ENCODE data around the gene C5orf22. TPM values are rescaled to one million over a fixed set of nuclear protein-coding genes. Genes with fewer than 3 reads are reported as not detected.

Gene C5orf22
- total RNA-seq, 2 experiments from 2014 or later = 20.5 to 33.5 TPM

GRCh38 chr5:31486441-31486840, 45.7 kb upstream of the C5orf22 start:
- Histone ChIP-seq H3K4me2 (ENCODE audit: low read length) (no peak overlapping the region), H2AFZ (ENCODE audit: low read length) (no peak overlapping the region), H3K36me3 (ENCODE audit: insufficient read depth, low read length) (peaks cover 87% of the 10 kb centered on the region), H3K79me2 (ENCODE audit: insufficient read depth, low read depth, low read length) (no peaks in the 10 kb centered on the region), H3K27ac (ENCODE audit: low read depth, low read length, poor library complexity, severe bottlenecking) (no peak overlapping the region), H3K4me1 (ENCODE audit: insufficient read depth, low read length, poor library complexity, severe bottlenecking) (no peaks in the 10 kb centered on the region), H3K9me2 (ENCODE audit: insufficient read depth, low read length) (no peaks in the 10 kb centered on the region), H3K4me3 (ENCODE audit: low read depth, low read length, poor library complexity, severe bottlenecking) (no peak overlapping the region), H4K20me1 (ENCODE audit: insufficient read depth, low read length) (no peaks in the 10 kb centered on the region), H3K9me3 (ENCODE audit: low read length) (no peaks in the 10 kb centered on the region)
- no TSS peak for BruUV-seq (replicated peaks)
- TF ChIP-seq CTCF (conservative IDR thresholded peaks at IDR 0.05; ENCODE audit: low read length) (no peak), EZH2phosphoT487 (IDR thresholded peaks at IDR 0.05; ENCODE audit: borderline replicate concordance, low read depth, low read length) (no peak)
- ChIA-PET POLR2A (no interaction called here), CTCF (ENCODE audit: unreplicated experiment) (no interaction called here)
- intact Hi-C loops (cut with micrococcal nuclease; ENCODE audit: unreplicated experiment) = no loop called here
- DNase-seq (ENCODE audit: low spot score) = no peak

DNA sequence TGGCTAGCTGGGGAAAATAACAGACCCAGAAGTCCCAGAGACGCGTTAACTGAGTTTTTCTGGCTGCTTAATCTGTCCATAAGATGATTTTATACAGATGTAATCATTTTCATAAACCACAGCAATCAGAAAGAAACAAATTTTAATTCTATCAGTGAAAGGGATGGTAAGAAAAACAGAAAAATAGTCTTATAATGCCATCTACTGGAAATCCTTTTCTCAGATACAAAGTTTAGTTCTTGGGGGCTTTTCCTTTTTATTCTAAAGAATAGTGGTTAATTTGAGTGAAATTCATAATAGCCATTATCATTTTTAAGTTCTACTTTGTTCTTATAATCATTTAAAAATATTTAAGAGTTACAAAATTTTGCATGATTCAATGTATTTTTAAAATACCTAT, 44.6 kb upstream of the C5orf22 start:
- CTCF ChIA-PET (ENCODE audit: unreplicated experiment) = no interaction called here
- peaks cover 87% of the 10 kb centered on the region for H3K36me3 ChIP-seq (ENCODE audit: insufficient read depth, low read length)
- H3K4me1 ChIP-seq (ENCODE audit: insufficient read depth, low read length, poor library complexity, severe bottlenecking) = no peaks in the 10 kb centered on the region
- no peaks in the 10 kb centered on the region for H3K79me2 ChIP-seq (ENCODE audit: insufficient read depth, low read depth, low read length)
- no TSS peak for BruUV-seq (replicated peaks)
- no peaks in the 10 kb centered on the region for H4K20me1 ChIP-seq (ENCODE audit: insufficient read depth, low read length)
- H3K9me3 ChIP-seq (ENCODE audit: low read length) = no peaks in the 10 kb centered on the region
- H3K4me3 ChIP-seq (ENCODE audit: low read depth, low read length, poor library complexity, severe bottlenecking) = no peak overlapping the region
- no peak overlapping the region for H2AFZ ChIP-seq (ENCODE audit: low read length)
- H3K27ac ChIP-seq (ENCODE audit: low read depth, low read length, poor library complexity, severe bottlenecking) = no peak overlapping the region
- 0 out of 2 replicates have a peak, but pooled peaks have one; percentile 15 for TF ChIP-seq CTCF (conservative IDR thresholded peaks at IDR 0.05; ENCODE audit: low read length)
- TF ChIP-seq EZH2phosphoT487 (IDR thresholded peaks at IDR 0.05; ENCODE audit: borderline replicate concordance, low read depth, low read length) = no peak
- no peak overlapping the region for H3K4me2 ChIP-seq (ENCODE audit: low read length)
- no peaks in the 10 kb centered on the region for H3K9me2 ChIP-seq (ENCODE audit: insufficient read depth, low read length)
- POLR2A ChIA-PET = no interaction called here
- no peak for DNase-seq (ENCODE audit: low spot score)
- intact Hi-C loops (cut with micrococcal nuclease; ENCODE audit: unreplicated experiment) = no loop called here

DNA sequence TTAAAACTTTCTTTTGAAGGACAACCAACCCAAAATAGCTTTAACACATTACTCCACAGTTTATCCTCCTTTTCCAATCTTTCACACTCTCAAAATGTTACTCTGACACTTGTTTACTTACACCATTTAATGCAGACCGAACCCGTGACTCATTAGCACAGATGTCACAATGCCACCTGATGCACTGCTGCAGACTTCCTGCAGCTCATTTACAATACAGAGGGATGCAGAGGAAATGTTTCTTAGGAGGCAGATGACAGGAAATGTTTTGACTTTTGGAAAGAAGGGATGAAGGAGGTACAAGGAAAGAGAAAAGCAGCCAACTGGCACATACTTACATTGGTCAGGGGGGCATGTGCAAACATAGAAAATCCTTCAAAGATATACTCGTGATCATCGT, 39.2 kb upstream of the C5orf22 start:
- no peaks in the 10 kb centered on the region for H4K20me1 ChIP-seq (ENCODE audit: insufficient read depth, low read length)
- CTCF ChIA-PET (ENCODE audit: unreplicated experiment) = no interaction called here
- POLR2A ChIA-PET = interaction anchor here (0.5 to 0.9 kb wide), 2 partner anchors 9 to 1119 kb away, joined by 3 to 4 read pairs; no protein-coding TSS in a partner anchor
- H2AFZ ChIP-seq (ENCODE audit: low read length) = no peak overlapping the region
- H3K79me2 ChIP-seq (ENCODE audit: insufficient read depth, low read depth, low read length) = no peaks in the 10 kb centered on the region
- BruUV-seq (replicated peaks) = no TSS peak
- H3K36me3 ChIP-seq (ENCODE audit: insufficient read depth, low read length) = peaks cover 96% of the 10 kb centered on the region
- no peak overlapping the region for H3K4me3 ChIP-seq (ENCODE audit: low read depth, low read length, poor library complexity, severe bottlenecking)
- H3K4me2 ChIP-seq (ENCODE audit: low read length) = no peak overlapping the region
- no peak for DNase-seq (ENCODE audit: low spot score)
- intact Hi-C loops (cut with micrococcal nuclease; ENCODE audit: unreplicated experiment) = no loop called here
- H3K9me3 ChIP-seq (ENCODE audit: low read length) = no peaks in the 10 kb centered on the region
- no peak overlapping the region for H3K27ac ChIP-seq (ENCODE audit: low read depth, low read length, poor library complexity, severe bottlenecking)
- no peaks in the 10 kb centered on the region for H3K9me2 ChIP-seq (ENCODE audit: insufficient read depth, low read length)
- TF ChIP-seq EZH2phosphoT487 (IDR thresholded peaks at IDR 0.05; ENCODE audit: borderline replicate concordance, low read depth, low read length) (no peak), CTCF (conservative IDR thresholded peaks at IDR 0.05; ENCODE audit: low read length) (no peak)
- no peaks in the 10 kb centered on the region for H3K4me1 ChIP-seq (ENCODE audit: insufficient read depth, low read length, poor library complexity, severe bottlenecking)

Measured in OCI-LY7 (cell line).